Adipose tissue (tissue), 3 donors: ENCODE measurements around the gene NAT14. TPM values are rescaled to one million over a fixed set of nuclear protein-coding genes. Genes with fewer than 3 reads are reported as not detected.
"Not testable (repeated sequence)": the region's sequence is repeated elsewhere in the genome, so short reads cannot be mapped to it uniquely, and the experiment has no call there.

Experiments
- H3K27ac ChIP-seq: one replicate; pipeline ENCODE4 v1.5.1; 2013; ENCODE audit warnings: low read depth, low read length
- WGBS, 3 donors: extraction: QIAGEN DNeasy Blood & Tissue Kit; methylation state at CpG; one replicate each; pipeline ENCODE4 v1.1.7; 2013; 5-methylcytosine and 5-hydroxymethylcytosine counted together
- polyA plus RNA-seq, 3 donors: library from polyadenylated mRNA; stranded (reverse); fragments of 200-250 nt; gene quantifications; one replicate each; pipeline ENCODE4 v1.2.3, GENCODE V29; 2013
- donor health status: healthy with polysubstance abuse.
- donor health status: Bipolar disorder and iron deficiency.
- donor health status: healthy.

Gene NAT14
- 10 to 100 TPM in 1 of 3 donors, 1 to 10 TPM in 2; 4.4 to 10.2 (median 7.7) TPM for polyA plus RNA-seq

GRCh38 chr19:55484593-55485438 lies at the start of gene NAT14:
Gene NAT14, plus strand, starts transcription at chr19:55485188. Its CDS starts 521 bp downstream, at chr19:55485709.
- WGBS, 3 donors: 1 to 2% (median 1%) methylated on average over 74 to 78 of the region's 78 CpGs
- no peak within 1 kb of the TSS for H3K27ac ChIP-seq

DNA sequence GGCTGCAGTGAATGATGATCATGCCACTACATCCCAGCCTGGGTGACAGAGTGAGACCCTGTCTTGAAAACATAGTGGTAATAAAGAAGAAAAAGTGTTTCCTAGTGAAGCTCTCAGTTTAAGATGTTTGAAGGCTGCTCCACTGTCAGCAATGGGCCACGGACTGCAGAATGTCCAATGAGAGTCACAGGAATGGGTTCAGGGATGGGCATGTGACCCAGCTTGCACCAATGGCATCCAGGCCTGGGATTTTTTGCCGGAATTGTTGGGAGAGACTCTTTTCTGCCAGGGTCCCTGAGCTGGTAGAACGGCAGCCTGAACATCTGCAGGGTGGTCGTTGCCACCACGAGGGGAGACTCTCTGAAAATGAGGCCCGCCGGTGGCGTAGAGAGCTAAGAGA lies 48.1 kb upstream of the NAT14 start:
- 39 to 49% (median 41%) methylated on average over 8 of the region's 8 CpGs for WGBS, 3 donors
- H3K27ac ChIP-seq: no peak overlapping the region

- H3K27ac ChIP-seq: no peak overlapping the region
- 1 to 5% (median 1%) methylated on average over 14 to 17 of the region's 17 CpGs for WGBS, 3 donors
These were observed 47.6 kb upstream of the NAT14 start for GRCh38 chr19:55437410-55437809.

DNA sequence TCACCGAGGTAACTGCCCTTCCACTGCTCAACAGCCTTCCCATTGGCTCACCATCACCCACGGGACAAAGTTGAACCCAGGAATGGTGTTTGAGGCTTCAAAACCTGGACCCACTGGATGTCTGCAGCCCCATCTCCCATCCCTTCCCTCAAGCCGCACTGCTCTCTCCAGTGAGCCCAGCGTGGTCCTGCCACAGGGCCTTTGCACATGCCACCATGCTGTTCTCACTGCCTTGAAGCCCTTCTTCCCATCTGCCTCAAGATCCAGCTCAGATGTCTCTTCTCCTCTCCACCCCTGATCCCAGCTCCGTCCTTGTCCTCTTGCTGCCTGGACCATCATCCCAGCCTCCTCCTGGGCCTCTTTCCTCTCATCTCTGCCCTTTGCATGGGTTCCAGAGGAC lies 45.9 kb upstream of the NAT14 start:
- H3K27ac ChIP-seq: no peak overlapping the region
- WGBS, 3 donors: 58 to 76% (median 76%) methylated on average over 5 of the region's 5 CpGs

- no peak overlapping the region for H3K27ac ChIP-seq
- 9 to 10% (median 10%) methylated on average over 37 to 39 of the region's 39 CpGs for WGBS, 3 donors
These were observed 44.4 kb upstream of the NAT14 start for GRCh38 chr19:55440411-55441105.

GRCh38 chr19:55441319-55441691 lies 43.7 kb upstream of the NAT14 start:
- WGBS, 3 donors: 4 to 6% (median 5%) methylated on average over 21 of the region's 21 CpGs
- H3K27ac ChIP-seq: no peak overlapping the region

DNA sequence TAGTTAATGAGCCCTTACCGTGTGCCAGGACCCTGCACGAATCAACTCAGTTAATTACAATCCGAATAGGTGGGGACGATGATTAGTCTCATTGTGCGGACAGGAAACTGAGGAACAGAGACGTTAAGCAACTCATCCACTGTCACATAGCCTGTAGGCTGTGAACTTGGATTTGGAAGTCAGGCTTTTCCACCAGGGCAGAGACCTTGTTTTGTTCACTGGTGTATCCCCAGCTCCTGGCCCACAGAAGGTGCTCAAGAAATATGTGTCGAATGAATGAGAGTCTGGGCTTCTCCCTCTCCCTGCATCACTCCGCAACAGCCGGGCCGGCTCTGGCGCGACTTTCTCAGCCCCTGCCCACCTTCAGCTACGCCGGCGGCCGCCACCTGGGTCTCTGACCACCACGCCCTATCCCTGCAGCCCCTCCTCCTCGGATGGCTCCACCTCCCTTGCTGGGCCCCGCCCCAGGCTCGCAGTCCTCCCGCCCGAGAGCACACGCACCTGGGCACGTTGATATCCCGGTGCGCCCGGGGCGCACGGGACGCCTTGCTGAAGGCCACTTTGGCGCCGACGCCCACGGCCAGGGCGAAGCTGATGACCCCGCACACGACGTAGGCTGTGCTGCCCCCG lies 43.2 kb upstream of the NAT14 start:
- H3K27ac ChIP-seq: no peak overlapping the region
- 2 to 4% (median 3%) methylated on average over 35 to 39 of the region's 39 CpGs for WGBS, 3 donors

DNA sequence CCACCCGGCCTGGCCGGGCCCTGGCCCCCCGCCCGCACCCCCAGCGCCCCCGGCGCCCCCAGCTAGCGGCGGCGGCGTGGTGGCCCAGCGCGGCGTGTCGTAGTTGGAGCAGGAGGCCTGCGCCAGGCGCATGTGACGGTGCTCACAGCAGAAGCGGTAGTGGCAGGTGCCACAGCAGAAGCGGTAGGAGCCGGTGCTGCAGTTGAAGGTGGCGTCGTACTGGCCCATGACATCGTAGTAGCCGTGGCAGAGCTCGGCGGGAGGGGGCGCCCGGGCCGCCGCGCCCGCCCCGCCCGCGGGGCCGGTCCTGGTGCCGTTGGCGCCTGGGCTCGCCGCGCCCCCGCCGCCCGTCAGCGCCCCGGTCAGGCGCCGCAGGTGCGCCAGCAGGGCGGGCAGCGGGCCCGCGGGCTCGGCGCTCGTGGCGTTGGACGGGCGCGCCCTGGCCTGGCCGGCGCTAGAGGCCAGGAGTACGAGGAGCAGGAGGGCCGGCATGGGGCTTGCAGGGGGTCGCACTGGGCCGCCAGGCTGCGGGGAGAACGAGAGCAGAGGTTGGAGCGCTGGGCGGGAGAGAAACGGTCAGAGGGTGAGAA lies 42.5 kb upstream of the NAT14 start:
- 1 to 4% (median 2%) methylated on average over 62 to 72 of the region's 72 CpGs for WGBS, 3 donors
- H3K27ac ChIP-seq: no peak overlapping the region

DNA sequence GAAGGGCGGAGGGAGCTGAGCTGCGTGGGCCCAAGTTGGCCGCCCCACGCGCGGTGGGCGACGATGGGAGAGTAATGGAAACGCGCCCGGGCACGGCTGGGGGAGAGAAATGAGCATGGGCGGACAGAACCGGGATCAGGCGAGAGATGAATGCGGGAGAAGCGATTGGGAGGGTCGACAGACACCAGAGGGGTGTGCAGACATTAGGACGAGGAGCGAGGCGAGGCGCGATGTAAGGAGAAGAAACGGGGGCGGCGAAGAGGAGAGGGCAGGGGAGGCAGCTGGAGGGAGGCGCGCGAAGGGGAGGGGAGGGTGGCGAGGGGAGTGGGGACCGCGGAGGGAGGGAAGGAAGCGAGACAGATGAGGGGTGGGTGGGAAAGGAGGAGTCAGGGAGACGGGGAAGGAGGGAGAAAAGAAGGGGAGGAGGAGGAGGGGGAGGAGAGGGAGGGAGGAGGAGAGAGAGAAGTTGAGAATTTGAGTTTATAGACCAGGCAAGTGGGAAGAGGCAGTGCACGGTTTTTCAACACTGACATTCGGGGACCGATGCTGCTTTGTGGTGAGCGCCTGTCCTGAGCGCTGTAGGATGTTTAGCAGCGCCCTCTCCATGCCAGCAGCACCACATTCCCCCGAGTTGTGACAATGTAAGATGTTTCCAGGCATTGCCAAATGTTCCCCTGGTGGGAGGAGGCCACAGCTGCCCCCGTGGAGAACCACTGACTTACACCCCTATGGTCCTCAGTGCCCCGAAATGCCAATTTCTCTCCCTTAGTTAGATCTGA lies 41.8 kb upstream of the NAT14 start, which contains the start of gene SHISA7:
Gene SHISA7, minus strand, starts transcription at position 256 of the 779 bp plus-strand sequence. CDS start 437 bp downstream, outside the sequence.
- 2 to 4% (median 2%) methylated on average over 43 of the region's 43 CpGs for WGBS, 3 donors
- no peak within 1 kb of the TSS for H3K27ac ChIP-seq

GRCh38 chr19:55443824-55444480 lies 41.0 kb upstream of the NAT14 start:
- no peak overlapping the region for H3K27ac ChIP-seq
- WGBS, 3 donors: 32 to 36% (median 34%) methylated on average over 18 of the region's 18 CpGs

- H3K27ac ChIP-seq: no peak overlapping the region
- 40 to 44% (median 43%) methylated on average over 11 of the region's 11 CpGs for WGBS, 3 donors
These were observed 40.3 kb upstream of the NAT14 start for GRCh38 chr19:55444646-55445045.

GRCh38 chr19:55446060-55446459 lies 38.9 kb upstream of the NAT14 start:
- 54 to 55% (median 54%) methylated on average over 8 of the region's 8 CpGs for WGBS, 3 donors
- no peak overlapping the region for H3K27ac ChIP-seq

DNA sequence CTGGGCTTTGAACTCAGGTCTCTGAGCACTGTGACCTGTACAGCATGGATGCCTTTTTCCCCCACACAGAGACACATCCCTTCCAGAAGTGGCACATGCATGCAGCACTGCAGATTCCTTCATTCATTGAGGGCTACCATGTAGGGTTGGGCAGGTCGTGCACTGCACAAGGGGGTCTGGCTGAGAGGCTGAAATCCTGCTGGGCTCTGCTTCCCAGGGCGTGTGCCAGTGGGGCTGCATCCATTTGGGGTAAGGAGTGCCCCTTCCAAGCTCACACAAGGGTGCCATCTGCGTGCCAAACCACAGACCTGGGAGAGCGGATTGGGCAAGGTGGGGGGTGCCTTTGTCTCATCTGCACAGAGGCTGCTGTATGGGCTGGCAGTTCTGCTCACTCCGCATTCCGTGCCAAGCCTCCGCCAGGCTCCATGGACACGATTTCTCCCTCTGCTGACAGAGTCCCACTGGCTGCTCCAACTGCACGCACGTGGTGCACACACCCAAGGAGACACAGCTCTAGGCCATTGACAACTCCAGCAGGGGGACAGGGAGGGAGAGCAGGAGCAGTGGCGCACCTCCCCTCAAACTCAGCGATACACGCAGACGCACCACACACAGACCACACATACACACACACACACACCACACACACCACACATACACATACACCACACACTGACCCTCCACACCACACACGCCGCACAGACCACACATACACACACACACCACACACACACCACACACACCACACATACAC lies 37.4 kb upstream of the NAT14 start:
- WGBS, 3 donors: 29 to 32% (median 32%) methylated on average over 15 to 16 of the region's 16 CpGs
- H3K27ac ChIP-seq: no peak overlapping the region

- H3K27ac ChIP-seq: not testable (repeated sequence)
- 85 to 89% (median 89%) methylated on average over 5 of the region's 5 CpGs for WGBS, 3 donors
These were observed 36.9 kb upstream of the NAT14 start for GRCh38 chr19:55448175-55448490.

DNA sequence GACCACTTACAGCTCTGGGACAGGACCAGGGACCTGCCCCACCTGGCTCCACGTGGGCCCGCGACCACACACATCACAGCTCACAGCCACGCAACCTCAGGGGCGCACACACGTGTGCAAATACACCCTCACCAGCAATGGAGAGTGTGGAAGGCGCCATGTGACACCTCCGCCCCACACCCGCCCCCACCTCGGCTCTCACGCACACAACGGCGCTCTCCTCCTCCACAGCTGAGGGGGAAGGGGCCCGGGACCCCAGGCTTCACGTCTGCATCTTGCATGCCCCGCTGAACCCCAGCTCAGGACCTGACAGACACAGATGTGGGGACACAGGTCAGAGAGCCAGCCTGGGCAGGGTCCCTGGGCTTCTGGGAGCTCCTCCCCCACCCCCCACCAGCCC lies 35.5 kb upstream of the NAT14 start:
- 29 to 34% (median 30%) methylated on average over 16 of the region's 16 CpGs for WGBS, 3 donors
- H3K27ac ChIP-seq: no peak overlapping the region

DNA sequence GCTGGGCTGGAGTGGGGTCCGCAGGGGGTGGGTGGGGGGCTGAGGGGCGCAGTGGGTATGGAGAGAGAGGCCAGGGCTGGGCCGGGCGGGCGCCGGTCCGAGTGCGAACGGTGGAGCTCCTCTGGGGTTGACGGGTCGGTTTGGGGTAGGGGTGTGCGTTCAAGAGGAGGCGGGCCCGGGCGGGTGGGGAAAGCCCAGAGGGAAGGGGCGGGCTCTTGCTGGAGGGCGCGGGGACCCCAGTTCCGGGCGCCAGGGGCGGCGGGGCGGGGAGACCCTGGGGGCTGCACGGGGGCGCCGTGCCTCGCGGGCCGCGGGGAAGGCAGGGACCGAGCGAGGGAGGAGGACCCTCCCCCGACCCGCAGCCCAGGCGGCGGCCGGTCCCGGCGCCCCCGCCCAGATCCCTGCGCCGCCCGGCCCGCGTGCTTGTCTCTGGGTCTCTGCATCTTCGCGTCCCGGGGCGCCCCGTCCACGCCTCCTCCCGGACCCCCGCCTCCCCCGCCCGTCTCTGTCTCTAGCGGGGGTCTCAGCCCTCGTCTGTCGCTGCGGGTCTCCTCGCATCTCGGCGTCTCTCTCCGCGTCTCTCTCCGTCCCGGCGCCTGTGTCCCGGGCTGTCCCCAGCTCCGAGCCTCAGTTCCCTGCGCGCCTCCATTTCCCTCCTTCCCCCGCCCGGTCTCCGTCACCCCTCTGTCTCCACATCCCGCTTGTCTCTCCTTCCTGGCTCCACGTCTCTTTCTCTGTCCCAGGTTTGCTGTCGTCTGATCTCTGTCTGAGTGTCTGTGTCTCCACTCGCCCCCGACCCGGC lies 33.6 kb upstream of the NAT14 start:
- 1 to 2% (median 1%) methylated on average over 31 to 80 of the region's 80 CpGs for WGBS, 3 donors
- no peak overlapping the region for H3K27ac ChIP-seq
